22Rv1 (cell line): ENCODE data around the gene PDHX.

Source experiments
- CTCF ChIP-seq: fragments of 450-650 bp; IDR thresholded peaks from 2 replicates; pipeline ENCODE4 v1.5.1; 2017; ENCODE audit warnings: mild to moderate bottlenecking
- ZFX ChIP-seq: fragments of 450-650 bp; IDR thresholded peaks from 2 replicates; pipeline ENCODE4 v1.6.1; 2017; ENCODE audit warnings: antibody characterized with exemption, borderline replicate concordance

GRCh38 chr11:35013514-35014233 lies 97.3 kb downstream of the PDHX start:
- TF ChIP-seq CTCF (no peak), ZFX (no peak)
